Stimulated activated CD8-positive, alpha-beta memory T cell treated with anti-CD3 and anti-CD28 coated beads, Interleukin-2, amount 100 ng/mL, for 1 hour (primary cell): Measurements from ENCODE around the gene GINS3.

ENCODE experiments used
- DNase-seq, 2 donors: peaks; one replicate each; pipeline ENCODE4 v3.0.0-alpha.2; 2020; ENCODE audit warnings: low read depth in 2 of 2

GINS3 gene

GRCh38 chr16:58392215-58393137 is at the start of gene GINS3:
GINS3 (plus strand) TSS chr16:58392471; CDS start chr16:58392602, 131 bp downstream.
- peak; percentile 58 to 65 for DNase-seq

GRCh38 chr16:58343562-58343961 is 48.7 kb upstream of the GINS3 start:
- DNase-seq = no peak

GRCh38 chr16:58345574-58346354 is 46.5 kb upstream of the GINS3 start:
- DNase-seq = no peak

- no peak for DNase-seq
Observed at GRCh38 chr16:58346831-58347371, 45.4 kb upstream of the GINS3 start.

DNA sequence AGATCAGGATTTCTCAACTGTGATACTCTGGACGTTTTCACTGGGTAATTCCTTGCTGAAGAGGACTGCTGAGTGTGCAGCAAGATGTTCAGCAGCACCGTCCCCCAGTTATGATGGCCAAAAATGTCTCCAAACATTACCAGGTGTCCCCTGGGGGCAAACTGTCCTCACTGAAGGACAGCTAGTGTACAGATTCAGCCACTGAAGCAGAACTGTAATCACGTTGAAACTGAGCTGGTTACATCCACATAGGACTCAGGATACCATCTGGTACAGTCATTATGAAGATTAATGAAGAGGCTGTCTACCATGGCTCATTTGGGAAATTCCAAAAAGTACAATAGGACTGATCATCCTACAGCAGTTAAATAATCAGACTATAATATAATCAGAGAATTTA is 43.3 kb upstream of the GINS3 start:
- no peak for DNase-seq

DNA sequence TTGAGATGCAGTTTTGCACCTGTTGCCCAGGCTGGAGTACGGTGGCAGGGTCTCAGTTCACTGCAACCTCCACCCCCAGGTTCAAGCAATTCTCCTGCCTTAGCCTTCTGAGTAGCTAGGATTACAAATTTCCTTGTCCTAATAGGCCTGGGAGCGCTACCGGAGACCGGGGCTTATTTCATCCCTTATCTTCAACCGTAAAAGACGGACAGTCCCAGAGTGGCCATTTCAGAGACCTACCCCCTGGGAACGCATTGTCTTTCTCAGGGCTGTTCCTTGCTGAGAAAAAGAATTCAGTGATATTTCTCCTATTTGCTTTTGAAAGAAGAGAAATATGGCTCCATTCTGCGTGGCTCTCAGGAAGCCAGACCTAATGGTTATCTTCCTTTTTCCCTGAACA is 39.6 kb upstream of the GINS3 start:
- DNase-seq = no peak

DNA sequence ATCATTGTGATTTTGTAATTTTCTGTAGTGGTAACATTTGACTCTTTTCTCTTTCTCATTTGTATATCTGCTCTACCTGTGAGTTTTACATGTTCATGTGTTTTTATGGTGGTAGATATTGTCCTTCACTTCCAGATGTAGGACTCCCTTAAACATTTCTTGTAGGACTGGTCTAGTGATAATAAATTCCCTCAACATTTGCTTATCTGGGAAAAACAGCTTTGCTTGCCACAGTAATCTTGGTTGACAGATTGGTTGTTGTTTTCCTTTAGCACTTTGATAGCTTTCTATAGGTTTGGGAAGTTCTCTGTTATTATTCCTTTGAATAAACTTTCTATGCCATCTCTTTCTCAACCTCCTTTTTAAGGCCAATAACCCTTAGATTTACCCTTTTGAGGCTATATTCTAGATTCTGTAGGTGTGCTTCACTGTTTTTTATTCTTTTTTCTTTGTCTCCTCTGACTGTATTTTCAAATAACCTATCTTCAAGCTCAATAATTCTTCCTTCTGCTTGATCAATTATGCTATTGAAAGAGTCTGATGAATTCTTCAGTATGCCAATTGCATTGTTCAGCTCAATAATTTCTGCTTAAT is 32.1 kb upstream of the GINS3 start:
- no peak for DNase-seq

DNA sequence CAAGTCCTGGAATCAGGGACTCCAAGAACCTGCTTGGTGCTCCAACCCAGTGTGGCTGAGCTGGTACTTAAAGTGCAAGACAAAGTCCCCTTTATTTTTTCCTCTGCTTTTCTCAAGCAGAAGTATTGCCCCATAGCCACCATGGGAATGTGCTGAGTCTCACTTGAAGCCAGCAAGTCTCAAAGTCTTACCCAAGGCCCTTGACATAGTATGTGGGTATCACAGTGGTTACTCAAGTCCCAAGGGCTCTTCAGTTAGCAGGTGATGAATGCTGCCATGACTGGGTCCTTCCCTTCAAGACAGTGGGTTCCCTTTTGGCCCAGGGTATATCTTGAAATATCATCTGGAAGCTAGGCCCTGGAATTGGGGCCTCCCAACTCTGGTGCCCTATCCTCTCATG is 30.5 kb upstream of the GINS3 start:
- no peak for DNase-seq

- no peak for DNase-seq
Observed at GRCh38 chr16:58363746-58364393, 28.4 kb upstream of the GINS3 start.

DNA sequence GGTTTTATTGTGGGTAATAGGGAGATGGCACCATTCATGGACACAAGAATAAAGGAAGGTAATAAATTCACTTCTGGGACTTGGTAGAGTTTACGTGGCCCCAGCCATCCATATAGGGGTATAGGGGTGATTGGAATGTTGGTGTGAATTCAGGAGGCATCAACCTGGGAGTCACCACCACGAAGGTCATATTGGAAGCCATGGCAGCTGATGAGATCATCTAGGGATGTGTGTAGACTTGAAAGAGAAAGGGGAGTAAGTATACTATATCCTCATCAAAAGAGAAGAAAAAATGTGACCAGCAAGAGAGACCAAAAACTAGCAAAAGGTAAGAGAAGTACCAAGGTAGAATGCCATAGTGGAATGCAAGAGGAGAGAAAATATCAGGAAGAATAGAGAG is 26.6 kb upstream of the GINS3 start:
- no peak for DNase-seq

- no peak for DNase-seq
Observed at GRCh38 chr16:58366247-58367031, 25.8 kb upstream of the GINS3 start.

- no peak for DNase-seq
Observed at GRCh38 chr16:58367252-58367651, 25.0 kb upstream of the GINS3 start.

- DNase-seq = no peak
Observed at GRCh38 chr16:58371841-58372240, 20.4 kb upstream of the GINS3 start.

- no peak for DNase-seq
Observed at GRCh38 chr16:58375386-58375785, 16.9 kb upstream of the GINS3 start.

DNA sequence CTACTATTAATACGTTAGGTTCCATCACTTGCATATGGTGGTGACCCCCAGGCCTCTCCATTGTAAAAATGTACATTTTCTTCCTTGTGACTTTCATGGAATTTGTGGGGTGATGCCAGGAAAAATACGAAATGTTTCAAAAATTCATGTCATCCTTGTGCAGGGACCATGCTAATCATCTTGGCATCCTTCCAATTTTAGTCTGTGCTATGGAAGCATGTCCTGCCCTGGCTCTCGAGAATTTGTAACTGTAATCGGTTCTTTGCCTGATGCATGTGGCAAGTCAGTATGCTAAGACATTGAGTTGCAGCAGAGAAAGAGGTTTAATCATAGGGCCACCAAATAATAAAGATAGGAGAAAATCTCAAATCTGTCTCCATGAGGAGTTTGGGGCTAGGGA is 14.3 kb upstream of the GINS3 start:
- DNase-seq = no peak

DNA sequence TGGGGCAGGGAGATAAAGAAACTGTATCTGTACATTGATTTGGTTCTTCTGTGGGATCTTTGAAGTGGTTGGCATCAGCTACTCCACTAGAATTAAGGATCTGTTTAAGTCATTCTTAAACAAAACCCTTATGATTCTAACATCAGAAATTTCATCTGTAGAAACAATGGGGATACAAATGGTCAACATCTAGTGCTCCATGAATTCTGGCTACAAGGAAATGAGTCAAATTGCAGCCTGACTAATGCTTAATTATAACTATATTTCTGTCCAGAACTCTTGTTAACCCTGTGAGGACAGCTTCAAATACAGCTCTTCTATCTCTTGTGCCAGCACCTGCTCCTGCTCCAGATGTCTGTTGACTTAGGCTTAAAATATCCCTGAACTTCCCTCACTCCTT is 13.9 kb upstream of the GINS3 start:
- DNase-seq = no peak

GRCh38 chr16:58379736-58380135 is 12.5 kb upstream of the GINS3 start:
- DNase-seq = no peak

DNA sequence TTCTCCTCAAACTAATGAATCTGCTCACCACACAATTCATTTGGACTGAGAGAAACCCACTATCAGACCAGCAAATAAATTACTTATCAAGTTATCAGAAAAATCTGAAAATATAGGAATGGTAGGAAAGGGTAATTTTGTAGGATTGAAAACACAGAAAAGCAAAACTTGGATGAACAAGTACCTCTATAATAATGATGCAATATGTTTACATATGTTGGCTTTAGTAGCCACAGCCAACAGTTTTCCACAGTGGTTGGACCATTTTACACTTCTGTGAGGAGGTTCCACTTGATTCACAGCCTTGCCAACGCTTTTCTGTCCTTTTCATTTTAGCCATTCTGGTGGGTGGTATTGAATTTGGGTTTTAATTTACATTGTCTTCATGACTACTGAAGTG is 10.6 kb upstream of the GINS3 start:
- DNase-seq = no peak

DNA sequence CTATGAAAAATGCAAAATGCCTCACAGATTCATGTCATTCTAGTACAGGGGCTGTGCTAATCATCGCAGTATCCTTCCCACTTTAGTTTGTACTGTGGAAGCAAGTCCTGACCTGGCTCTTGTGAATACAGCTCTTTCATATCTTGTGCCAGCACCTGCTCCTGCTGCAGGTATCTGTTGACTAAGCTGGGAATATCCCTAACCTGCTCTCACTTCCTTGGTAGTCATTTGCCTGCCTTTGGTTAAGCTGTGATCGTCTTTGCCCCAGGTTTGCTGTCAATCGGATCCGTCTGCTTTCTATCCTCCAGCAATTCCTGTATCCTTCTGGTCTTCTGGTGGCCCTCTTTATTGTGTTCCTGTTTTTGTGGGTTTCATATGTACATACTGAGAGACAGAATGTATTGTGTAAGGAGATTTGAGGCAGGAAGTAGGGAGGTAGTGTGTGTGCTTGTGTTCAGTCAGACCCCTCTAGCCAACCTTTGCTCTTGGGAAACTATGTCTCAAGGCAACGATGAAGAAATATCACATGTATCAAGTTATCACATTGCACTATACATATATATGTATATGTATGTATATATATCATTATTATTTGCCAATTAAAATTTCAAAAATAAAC is 7.7 kb upstream of the GINS3 start:
- DNase-seq = no peak

GRCh38 chr16:58385218-58385773 is 7.0 kb upstream of the GINS3 start:
- DNase-seq = no peak
